ENCODE results near the gene DIAPH3. TPM values are rescaled to one million over a fixed set of nuclear protein-coding genes. Genes with fewer than 3 reads are reported as not detected.
A peak's percentile ranks its signal among the peaks of the same experiment; 100 is the strongest.

Gene DIAPH3
- total RNA-seq, 4 donors from 2014 or later = 0.20 to 0.30 TPM; not detected in 2

DNA sequence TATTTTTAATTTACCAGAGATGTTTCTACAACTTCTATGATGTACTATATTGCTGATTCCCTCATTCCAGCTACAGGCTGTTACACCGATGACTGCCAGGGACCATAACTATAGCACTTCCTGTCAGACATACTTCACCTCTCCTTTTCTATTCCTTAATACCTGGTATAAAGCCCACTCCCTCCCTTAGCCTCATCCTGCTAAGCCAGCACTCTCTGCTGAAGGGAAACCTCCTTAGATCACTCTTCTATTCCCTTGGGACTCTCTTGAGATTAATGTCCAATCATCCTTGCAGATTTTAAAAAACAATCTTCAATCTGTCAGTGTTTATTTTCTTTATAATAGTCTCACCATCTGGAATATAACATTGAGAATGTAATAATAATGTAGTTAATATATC lies 127.9 kb downstream of the DIAPH3 start:
- no peaks in the 10 kb centered on the region for H3K9me3 ChIP-seq
- TF ChIP-seq CTCF (IDR thresholded peaks at IDR 0.05) = no peak
- H3K36me3 ChIP-seq = no peaks in the 10 kb centered on the region
- DNase-seq (ENCODE audit: low spot score in 2 of 2) = no peak
- no peaks in the 10 kb centered on the region for H3K4me1 ChIP-seq
- no peak overlapping the region for H3K4me3 ChIP-seq
- H3K27ac ChIP-seq = no peak overlapping the region
- H3K27me3 ChIP-seq = no peaks in the 10 kb centered on the region
- 93 to 95% methylated on average over 1 of the region's 1 CpG for WGBS, 2 donors

DNA sequence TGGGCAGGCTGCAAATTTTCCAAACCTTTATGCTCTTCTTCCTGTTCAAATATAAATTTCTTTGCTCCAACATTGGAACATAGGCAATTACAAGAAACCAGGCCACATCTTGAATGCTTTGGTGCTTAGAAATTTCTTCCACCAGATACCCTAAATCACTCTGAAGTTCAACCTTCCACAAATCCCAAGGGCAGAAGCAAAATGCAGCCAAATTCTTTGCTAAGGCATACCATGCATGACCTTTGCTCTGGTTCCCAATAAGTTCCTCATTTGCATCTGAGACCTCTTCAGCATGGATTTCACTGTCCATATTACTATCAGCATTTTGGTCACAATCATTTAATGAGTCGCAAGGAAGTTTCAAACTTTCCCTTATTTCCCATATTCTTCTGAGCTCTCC lies 130.9 kb downstream of the DIAPH3 start:
- Histone ChIP-seq H3K4me1 (no peaks in the 10 kb centered on the region), H3K27me3 (no peaks in the 10 kb centered on the region), H3K27ac (no peak overlapping the region), H3K9me3 (no peaks in the 10 kb centered on the region), H3K36me3 (no peaks in the 10 kb centered on the region), H3K4me3 (no peak overlapping the region)
- TF ChIP-seq EP300 (IDR thresholded peaks at IDR 0.05) = no peak
- TF ChIP-seq POLR2A (IDR thresholded peaks at IDR 0.05) = no peak
- no peak for DNase-seq (ENCODE audit: low spot score in 2 of 2)
- 94 to 100% methylated on average over 1 of the region's 1 CpG for WGBS, 2 donors

DNA sequence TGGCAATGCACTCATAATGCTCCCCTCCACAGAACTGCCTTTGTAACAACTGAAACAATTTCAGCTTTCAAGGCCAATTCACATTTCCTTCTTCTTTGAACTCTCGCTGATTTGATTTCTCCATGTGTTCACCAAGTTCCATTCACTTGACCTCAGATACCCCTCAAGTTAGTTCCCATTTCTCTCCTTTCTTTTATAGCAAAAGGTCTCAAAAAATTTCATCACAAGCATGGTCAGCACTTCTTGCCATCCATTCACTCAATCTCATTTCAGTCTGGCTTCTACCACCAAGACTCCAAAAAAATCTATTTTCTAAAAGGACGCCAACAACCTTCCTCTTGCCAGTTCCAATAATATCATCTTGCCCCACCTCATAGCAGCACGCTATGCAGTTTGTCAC lies 135.7 kb downstream of the DIAPH3 start:
- TF ChIP-seq CTCF (IDR thresholded peaks at IDR 0.05) (no peak), EP300 (IDR thresholded peaks at IDR 0.05) (peak in 1 of 2 donors; percentile 64), POLR2A (IDR thresholded peaks at IDR 0.05) (no peak)
- no peaks in the 10 kb centered on the region for H3K27me3 ChIP-seq
- H3K9me3 ChIP-seq = peaks cover 0 to 8% (median 0%) of the 10 kb centered on the region in 4 donors
- H3K4me1 ChIP-seq = no peaks in the 10 kb centered on the region
- no peak overlapping the region for H3K4me3 ChIP-seq
- H3K36me3 ChIP-seq = no peaks in the 10 kb centered on the region
- H3K27ac ChIP-seq = no peak overlapping the region
- WGBS, 2 donors = 62 to 68% methylated on average over 3 of the region's 3 CpGs
- no peak for DNase-seq (ENCODE audit: low spot score in 2 of 2)

DNA sequence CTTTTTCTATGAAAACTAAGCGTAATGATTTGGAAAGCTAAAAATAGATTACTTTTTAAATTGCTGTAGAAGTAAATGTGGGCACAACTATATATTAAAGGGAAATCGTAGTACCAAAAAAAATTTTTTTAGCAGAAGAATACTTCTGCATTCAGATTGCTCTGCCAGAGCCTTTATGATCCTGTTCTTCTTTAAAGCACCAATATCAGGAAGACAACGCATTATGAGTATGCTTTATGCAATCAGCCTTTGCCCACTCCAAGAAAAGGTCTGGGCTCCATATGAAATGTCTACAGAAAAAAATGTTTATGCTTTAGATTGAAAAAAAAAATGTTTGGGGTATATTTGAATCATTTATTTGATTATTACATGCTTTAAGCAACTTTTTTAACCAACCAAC lies 137.4 kb downstream of the DIAPH3 start:
- peaks cover 0 to 8% (median 0%) of the 10 kb centered on the region in 4 donors for H3K9me3 ChIP-seq
- no peak for DNase-seq (ENCODE audit: low spot score in 2 of 2)
- no peaks in the 10 kb centered on the region for H3K36me3 ChIP-seq
- H3K27ac ChIP-seq = no peak overlapping the region
- 80 to 91% methylated on average over 3 of the region's 3 CpGs for WGBS, 2 donors
- H3K4me3 ChIP-seq = no peak overlapping the region
- H3K27me3 ChIP-seq = no peaks in the 10 kb centered on the region
- no peaks in the 10 kb centered on the region for H3K4me1 ChIP-seq
- no peak for TF ChIP-seq CTCF (IDR thresholded peaks at IDR 0.05)
- TF ChIP-seq EP300 (IDR thresholded peaks at IDR 0.05) = no peak
- no peak for TF ChIP-seq POLR2A (IDR thresholded peaks at IDR 0.05)

DNA sequence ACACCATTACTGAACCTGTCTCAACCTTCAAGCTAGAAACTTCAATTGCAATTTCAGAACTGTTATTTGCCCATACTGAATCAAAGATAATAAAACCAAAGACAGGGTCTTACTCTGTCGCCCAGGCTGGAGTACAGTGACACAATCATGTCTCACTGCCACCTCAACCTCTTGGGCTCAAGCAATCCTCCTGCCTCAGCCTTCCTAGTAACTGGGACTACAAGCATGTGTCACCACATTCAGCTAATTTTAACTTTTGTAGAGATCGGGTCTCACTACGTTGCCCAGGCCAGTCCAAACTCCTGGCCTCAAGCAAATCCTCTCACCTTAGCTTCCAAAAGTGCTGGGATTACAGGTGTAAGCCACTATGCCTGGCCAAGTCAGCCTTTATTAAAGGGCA lies 143.4 kb downstream of the DIAPH3 start:
- WGBS, 2 donors = 98% methylated on average over 3 of the region's 3 CpGs
- no peak for DNase-seq (ENCODE audit: low spot score in 2 of 2)
- H3K36me3 ChIP-seq = no peaks in the 10 kb centered on the region
- peaks cover 0 to 8% (median 0%) of the 10 kb centered on the region in 4 donors for H3K9me3 ChIP-seq
- H3K27me3 ChIP-seq = no peaks in the 10 kb centered on the region
- no peak for TF ChIP-seq EP300 (IDR thresholded peaks at IDR 0.05)
- no peak for TF ChIP-seq CTCF (IDR thresholded peaks at IDR 0.05)
- no peak for TF ChIP-seq POLR2A (IDR thresholded peaks at IDR 0.05)
- H3K4me1 ChIP-seq = no peaks in the 10 kb centered on the region
- no peak overlapping the region for H3K4me3 ChIP-seq
- no peak overlapping the region for H3K27ac ChIP-seq
